B cell (primary cell): Measurements from ENCODE around the gene ALOX5AP.
"Not testable (repeated sequence)": the region's sequence is repeated elsewhere in the genome, so short reads cannot be mapped to it uniquely, and the experiment has no call there.

Experiments
- CTCF ChIP-seq: fragments of 200-600 bp; IDR thresholded peaks from one replicate; pipeline ENCODE4 v1.8.0; 2022; ENCODE audit warnings: antibody characterized with exemption, mild to moderate bottlenecking
- EZH2 ChIP-seq: IDR thresholded peaks from 2 replicates; pipeline ENCODE4 v1.6.1; 2012; ENCODE audit warnings: borderline replicate concordance, low read depth, mild to moderate bottlenecking, moderate library complexity, low read length; ENCODE audit not compliant: insufficient read depth, poor library complexity, severe bottlenecking

GRCh38 chr13:30747845-30748244 lies 12.5 kb downstream of the ALOX5AP start:
- TF ChIP-seq CTCF, EZH2: not testable (repeated sequence)
